ENCODE data around the gene OXSR1. TPM values are rescaled to one million over a fixed set of nuclear protein-coding genes. Genes with fewer than 3 reads are reported as not detected.

Gene OXSR1
- total and polyA plus RNA-seq, 4 donors, result 4.3 to 24.7 (median 12.2) TPM

DNA sequence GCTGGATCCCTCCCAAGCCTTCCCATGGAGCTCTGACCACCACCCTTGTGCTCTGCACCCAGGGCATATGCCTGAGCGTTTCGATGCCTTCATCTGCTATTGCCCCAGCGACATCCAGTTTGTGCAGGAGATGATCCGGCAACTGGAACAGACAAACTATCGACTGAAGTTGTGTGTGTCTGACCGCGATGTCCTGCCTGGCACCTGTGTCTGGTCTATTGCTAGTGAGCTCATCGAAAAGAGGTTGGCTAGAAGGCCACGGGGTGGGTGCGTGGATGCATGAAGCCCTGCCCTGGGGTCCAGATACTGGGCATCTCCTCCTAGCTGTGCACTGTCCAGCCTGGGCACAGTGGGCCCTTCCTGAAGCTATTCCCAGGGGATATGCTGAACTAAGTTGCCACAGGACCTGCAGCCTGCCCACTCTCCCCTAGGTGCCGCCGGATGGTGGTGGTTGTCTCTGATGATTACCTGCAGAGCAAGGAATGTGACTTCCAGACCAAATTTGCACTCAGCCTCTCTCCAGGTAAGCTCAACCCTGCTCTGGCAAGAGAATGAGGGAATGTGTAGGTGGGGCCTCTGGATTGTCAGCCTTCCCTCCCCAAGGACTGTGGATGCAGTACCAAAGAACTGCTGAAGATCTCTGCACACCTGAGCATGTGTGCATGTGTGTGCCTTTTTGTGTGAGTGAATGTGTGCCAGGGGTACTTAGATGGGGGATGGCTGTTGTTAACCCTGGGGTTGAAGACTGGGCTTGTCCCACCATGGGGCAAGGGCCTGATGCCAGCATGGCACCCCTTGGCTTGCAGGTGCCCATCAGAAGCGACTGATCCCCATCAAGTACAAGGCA, 24.8 kb upstream of the OXSR1 start (continued):
- TF ChIP-seq, protein P1, sequence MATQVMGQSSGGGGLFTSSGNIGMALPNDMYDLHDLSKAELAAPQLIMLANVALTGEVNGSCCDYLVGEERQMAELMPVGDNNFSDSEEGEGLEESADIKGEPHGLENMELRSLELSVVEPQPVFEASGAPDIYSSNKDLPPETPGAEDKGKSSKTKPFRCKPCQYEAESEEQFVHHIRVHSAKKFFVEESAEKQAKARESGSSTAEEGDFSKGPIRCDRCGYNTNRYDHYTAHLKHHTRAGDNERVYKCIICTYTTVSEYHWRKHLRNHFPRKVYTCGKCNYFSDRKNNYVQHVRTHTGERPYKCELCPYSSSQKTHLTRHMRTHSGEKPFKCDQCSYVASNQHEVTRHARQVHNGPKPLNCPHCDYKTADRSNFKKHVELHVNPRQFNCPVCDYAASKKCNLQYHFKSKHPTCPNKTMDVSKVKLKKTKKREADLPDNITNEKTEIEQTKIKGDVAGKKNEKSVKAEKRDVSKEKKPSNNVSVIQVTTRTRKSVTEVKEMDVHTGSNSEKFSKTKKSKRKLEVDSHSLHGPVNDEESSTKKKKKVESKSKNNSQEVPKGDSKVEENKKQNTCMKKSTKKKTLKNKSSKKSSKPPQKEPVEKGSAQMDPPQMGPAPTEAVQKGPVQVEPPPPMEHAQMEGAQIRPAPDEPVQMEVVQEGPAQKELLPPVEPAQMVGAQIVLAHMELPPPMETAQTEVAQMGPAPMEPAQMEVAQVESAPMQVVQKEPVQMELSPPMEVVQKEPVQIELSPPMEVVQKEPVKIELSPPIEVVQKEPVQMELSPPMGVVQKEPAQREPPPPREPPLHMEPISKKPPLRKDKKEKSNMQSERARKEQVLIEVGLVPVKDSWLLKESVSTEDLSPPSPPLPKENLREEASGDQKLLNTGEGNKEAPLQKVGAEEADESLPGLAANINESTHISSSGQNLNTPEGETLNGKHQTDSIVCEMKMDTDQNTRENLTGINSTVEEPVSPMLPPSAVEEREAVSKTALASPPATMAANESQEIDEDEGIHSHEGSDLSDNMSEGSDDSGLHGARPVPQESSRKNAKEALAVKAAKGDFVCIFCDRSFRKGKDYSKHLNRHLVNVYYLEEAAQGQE (IDR thresholded peaks at IDR 0.05), result no peak

DNA sequence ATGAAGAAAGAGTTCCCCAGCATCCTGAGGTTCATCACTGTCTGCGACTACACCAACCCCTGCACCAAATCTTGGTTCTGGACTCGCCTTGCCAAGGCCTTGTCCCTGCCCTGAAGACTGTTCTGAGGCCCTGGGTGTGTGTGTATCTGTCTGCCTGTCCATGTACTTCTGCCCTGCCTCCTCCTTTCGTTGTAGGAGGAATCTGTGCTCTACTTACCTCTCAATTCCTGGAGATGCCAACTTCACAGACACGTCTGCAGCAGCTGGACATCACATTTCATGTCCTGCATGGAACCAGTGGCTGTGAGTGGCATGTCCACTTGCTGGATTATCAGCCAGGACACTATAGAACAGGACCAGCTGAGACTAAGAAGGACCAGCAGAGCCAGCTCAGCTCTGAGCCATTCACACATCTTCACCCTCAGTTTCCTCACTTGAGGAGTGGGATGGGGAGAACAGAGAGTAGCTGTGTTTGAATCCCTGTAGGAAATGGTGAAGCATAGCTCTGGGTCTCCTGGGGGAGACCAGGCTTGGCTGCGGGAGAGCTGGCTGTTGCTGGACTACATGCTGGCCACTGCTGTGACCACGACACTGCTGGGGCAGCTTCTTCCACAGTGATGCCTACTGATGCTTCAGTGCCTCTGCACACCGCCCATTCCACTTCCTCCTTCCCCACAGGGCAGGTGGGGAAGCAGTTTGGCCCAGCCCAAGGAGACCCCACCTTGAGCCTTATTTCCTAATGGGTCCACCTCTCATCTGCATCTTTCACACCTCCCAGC, 24.0 kb upstream of the OXSR1 start:
- TF ChIP-seq NR2F2 (IDR thresholded peaks at IDR 0.05), result no peak
- no peak for TF ChIP-seq TAF1 (conservative IDR thresholded peaks at IDR 0.05)
- TF ChIP-seq, protein P2, sequence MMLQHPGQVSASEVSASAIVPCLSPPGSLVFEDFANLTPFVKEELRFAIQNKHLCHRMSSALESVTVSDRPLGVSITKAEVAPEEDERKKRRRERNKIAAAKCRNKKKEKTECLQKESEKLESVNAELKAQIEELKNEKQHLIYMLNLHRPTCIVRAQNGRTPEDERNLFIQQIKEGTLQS (IDR thresholded peaks at IDR 0.05), result no peak
- TF ChIP-seq, protein P3, sequence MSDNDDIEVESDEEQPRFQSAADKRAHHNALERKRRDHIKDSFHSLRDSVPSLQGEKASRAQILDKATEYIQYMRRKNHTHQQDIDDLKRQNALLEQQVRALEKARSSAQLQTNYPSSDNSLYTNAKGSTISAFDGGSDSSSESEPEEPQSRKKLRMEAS (IDR thresholded peaks at IDR 0.05), result no peak
- TF ChIP-seq GABPA (IDR thresholded peaks at IDR 0.05 in 1 of 2, conservative IDR thresholded peaks at IDR 0.05 in 1 of 2), result no peak
- no peak for TF ChIP-seq EGR1 (IDR thresholded peaks at IDR 0.05; ENCODE audit: low read depth in 2 of 2)
- no peak for TF ChIP-seq JUND (IDR thresholded peaks at IDR 0.05)
- no peak for TF ChIP-seq HNF4A (conservative IDR thresholded peaks at IDR 0.05)
- TF ChIP-seq YY1 (IDR thresholded peaks at IDR 0.05), result no peak
- no peak for TF ChIP-seq HNF4G (IDR thresholded peaks at IDR 0.05)
- TF ChIP-seq RXRA (IDR thresholded peaks at IDR 0.05), result no peak
- TF ChIP-seq FOXA1 (IDR thresholded peaks at IDR 0.05), result no peak
- TF ChIP-seq, protein P4, sequence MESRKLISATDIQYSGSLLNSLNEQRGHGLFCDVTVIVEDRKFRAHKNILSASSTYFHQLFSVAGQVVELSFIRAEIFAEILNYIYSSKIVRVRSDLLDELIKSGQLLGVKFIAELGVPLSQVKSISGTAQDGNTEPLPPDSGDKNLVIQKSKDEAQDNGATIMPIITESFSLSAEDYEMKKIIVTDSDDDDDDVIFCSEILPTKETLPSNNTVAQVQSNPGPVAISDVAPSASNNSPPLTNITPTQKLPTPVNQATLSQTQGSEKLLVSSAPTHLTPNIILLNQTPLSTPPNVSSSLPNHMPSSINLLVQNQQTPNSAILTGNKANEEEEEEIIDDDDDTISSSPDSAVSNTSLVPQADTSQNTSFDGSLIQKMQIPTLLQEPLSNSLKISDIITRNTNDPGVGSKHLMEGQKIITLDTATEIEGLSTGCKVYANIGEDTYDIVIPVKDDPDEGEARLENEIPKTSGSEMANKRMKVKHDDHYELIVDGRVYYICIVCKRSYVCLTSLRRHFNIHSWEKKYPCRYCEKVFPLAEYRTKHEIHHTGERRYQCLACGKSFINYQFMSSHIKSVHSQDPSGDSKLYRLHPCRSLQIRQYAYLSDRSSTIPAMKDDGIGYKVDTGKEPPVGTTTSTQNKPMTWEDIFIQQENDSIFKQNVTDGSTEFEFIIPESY (IDR thresholded peaks at IDR 0.05), result no peak
- TF ChIP-seq, protein P1 (IDR thresholded peaks at IDR 0.05), result no peak
- TF ChIP-seq RAD21 (IDR thresholded peaks at IDR 0.05), result no peak
- TF ChIP-seq SP1 (IDR thresholded peaks at IDR 0.05), result no peak
- TF ChIP-seq, protein P5, sequence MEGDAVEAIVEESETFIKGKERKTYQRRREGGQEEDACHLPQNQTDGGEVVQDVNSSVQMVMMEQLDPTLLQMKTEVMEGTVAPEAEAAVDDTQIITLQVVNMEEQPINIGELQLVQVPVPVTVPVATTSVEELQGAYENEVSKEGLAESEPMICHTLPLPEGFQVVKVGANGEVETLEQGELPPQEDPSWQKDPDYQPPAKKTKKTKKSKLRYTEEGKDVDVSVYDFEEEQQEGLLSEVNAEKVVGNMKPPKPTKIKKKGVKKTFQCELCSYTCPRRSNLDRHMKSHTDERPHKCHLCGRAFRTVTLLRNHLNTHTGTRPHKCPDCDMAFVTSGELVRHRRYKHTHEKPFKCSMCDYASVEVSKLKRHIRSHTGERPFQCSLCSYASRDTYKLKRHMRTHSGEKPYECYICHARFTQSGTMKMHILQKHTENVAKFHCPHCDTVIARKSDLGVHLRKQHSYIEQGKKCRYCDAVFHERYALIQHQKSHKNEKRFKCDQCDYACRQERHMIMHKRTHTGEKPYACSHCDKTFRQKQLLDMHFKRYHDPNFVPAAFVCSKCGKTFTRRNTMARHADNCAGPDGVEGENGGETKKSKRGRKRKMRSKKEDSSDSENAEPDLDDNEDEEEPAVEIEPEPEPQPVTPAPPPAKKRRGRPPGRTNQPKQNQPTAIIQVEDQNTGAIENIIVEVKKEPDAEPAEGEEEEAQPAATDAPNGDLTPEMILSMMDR (IDR thresholded peaks at IDR 0.05; ENCODE audit: low read depth, low read length, missing input control), result no peak
- no peak for TF ChIP-seq FOXA2 (IDR thresholded peaks at IDR 0.05)
- Histone ChIP-seq H3K27me3 (ENCODE audit: control insufficient read depth in 4 of 4, insufficient read depth in 4 of 4, low read length in 3 of 4) (no peaks in the 10 kb centered on the region), H3K9ac (ENCODE audit: low read depth in 1 of 2, low read length in 2 of 2) (no peak overlapping the region), H3K27ac (ENCODE audit: low read depth in 1 of 2, low read length in 2 of 2) (no peak overlapping the region), H3K36me3 (ENCODE audit: control insufficient read depth in 4 of 4, insufficient read depth in 3 of 4, low read depth in 1 of 4, low read length in 3 of 4) (peaks cover 2 to 19% (median 16%) of the 10 kb centered on the region in 4 donors), H3K4me1 (ENCODE audit: control insufficient read depth in 4 of 4, insufficient read depth in 4 of 4, low read length in 3 of 4) (peaks cover 4 to 27% (median 20%) of the 10 kb centered on the region in 4 donors), H3K4me3 (ENCODE audit: low read depth in 1 of 3, low read length in 3 of 3) (no peak overlapping the region), H3K9me3 (ENCODE audit: control insufficient read depth in 4 of 4, low read length in 3 of 4) (peaks cover 0 to 5% (median 2%) of the 10 kb centered on the region in 4 donors)
- DNase-seq (ENCODE audit: low spot score), result peak; percentile 21
- WGBS, result 95% methylated on average over 7 of the region's 7 CpGs

All from liver (tissue), 9 donors.